NB4 (cell line): Measurements from ENCODE around the gene TANGO6.

Source experiments
- DNase-seq: peaks from one replicate; pipeline ENCODE4 v3.0.0; 2010; ENCODE audit warnings: low read depth
- H3K4me3 ChIP-seq: one replicate; pipeline ENCODE4 v1.5.1; 2011; ENCODE audit warnings: mild to moderate bottlenecking, low read depth, low read length, moderate library complexity
- MYC ChIP-seq: IDR thresholded peaks from 2 replicates; pipeline ENCODE4 v1.6.1; 2011; ENCODE audit warnings: low read depth, low read length
- POLR2A ChIP-seq: IDR thresholded peaks from 2 replicates; pipeline ENCODE4 v1.6.1; 2011; ENCODE audit warnings: mild to moderate bottlenecking; ENCODE audit not compliant: insufficient read length; ENCODE audit errors: extremely low read depth
- TF ChIP-seq, protein P1 (sequence below): IDR thresholded peaks from one replicate; pipeline ENCODE4 v1.5.1; 2012; ENCODE audit warnings: low read depth, low read length
- TF ChIP-seq, protein P2 (sequence below): IDR thresholded peaks from 2 replicates; pipeline ENCODE4 v1.6.1; 2011; ENCODE audit warnings: low read depth, low read length

Gene TANGO6

DNA sequence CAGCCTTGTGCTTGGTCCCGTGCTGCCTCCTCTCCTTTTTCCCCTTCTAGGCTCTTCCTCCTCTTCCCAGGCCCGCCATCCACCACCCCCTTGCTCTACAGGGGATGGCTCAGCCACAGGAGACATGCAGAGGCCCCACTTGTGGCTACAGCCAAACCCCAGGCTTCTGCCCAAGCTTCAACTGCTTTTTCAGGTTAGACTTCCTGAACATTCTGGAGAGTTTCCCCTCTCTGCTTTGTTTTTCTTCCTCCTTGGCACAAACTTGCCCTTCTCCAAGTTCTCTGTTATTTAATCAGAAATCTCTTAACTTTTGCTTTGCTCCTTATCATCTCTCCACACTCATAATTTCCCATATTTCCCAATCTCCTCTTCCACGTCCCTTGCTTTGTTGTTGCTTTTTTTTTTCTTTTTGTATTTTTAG lies 243.8 kb downstream of the TANGO6 start:
- DNase-seq, result peak; percentile 33
- TF ChIP-seq, protein P1, sequence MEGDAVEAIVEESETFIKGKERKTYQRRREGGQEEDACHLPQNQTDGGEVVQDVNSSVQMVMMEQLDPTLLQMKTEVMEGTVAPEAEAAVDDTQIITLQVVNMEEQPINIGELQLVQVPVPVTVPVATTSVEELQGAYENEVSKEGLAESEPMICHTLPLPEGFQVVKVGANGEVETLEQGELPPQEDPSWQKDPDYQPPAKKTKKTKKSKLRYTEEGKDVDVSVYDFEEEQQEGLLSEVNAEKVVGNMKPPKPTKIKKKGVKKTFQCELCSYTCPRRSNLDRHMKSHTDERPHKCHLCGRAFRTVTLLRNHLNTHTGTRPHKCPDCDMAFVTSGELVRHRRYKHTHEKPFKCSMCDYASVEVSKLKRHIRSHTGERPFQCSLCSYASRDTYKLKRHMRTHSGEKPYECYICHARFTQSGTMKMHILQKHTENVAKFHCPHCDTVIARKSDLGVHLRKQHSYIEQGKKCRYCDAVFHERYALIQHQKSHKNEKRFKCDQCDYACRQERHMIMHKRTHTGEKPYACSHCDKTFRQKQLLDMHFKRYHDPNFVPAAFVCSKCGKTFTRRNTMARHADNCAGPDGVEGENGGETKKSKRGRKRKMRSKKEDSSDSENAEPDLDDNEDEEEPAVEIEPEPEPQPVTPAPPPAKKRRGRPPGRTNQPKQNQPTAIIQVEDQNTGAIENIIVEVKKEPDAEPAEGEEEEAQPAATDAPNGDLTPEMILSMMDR, result no peak
- TF ChIP-seq POLR2A, result no peak
- TF ChIP-seq, protein P2, sequence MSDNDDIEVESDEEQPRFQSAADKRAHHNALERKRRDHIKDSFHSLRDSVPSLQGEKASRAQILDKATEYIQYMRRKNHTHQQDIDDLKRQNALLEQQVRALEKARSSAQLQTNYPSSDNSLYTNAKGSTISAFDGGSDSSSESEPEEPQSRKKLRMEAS, result no peak
- TF ChIP-seq MYC, result no peak
- H3K4me3 ChIP-seq, result no peak overlapping the region

DNA sequence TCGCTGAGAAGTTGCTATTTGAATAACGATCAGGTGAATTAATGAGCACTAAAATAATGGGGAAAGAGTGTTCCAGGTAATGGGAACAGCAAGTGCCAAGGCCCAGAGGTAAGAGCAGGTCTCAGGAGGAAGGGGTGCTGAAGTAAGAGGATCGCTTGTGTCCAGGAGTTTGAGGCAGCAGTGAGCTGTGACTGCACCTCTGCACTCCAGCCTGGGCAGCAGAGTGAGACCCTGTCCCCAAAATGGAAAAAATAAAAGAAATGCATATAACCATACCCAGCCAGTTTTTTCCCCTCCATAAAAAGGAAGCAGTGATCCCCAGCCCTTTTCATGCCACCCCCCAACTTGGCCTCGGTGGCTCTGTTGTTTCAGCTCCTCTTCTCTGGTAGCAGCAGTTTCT lies 245.4 kb downstream of the TANGO6 start:
- H3K4me3 ChIP-seq, result no peak overlapping the region
- no peak for DNase-seq
- TF ChIP-seq POLR2A (no peak), MYC (no peak)
- TF ChIP-seq, protein P1, result no peak
- TF ChIP-seq, protein P2, result no peak

DNA sequence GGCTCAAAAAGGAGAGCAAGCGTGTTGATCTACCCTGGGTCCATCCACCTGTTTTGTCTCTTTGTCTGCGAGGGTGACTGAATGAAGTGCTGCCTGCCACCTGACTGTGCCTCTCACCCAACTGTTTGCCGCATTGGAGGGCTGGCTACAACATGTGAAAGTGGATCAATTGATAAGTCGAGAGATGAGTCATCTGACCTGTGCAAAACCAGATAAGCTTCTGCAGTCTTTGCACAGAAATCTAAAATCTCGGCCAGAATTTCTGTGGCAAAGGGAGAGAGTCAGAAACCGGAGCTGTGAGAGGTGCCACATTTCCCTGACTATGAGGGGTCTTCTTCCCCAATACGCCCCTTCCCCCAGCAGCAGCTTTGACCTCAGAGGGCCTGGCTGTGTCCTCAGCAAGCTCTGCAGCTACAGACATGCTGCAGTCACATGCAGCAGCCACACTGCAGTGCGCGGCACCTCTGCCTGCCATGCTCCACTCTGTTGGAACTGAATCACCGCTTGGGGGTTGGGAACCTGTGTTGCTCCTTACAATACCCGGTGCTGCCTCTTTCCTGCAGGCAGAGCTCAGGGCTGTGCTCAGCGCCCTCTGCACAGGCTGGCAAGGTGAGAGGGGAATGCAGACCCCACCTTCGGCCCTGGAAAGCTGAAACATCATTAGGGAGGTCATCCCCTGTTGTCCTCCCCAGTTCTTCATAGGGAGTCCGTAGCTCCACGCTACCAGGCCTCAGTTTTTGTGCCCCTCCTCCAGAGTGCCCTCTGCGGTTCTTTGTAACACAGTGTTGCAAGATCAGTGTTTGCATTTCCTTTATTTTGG lies 246.0 kb downstream of the TANGO6 start:
- no peak for DNase-seq
- H3K4me3 ChIP-seq, result no peak overlapping the region
- TF ChIP-seq, protein P2, result no peak
- TF ChIP-seq, protein P1, result no peak
- TF ChIP-seq POLR2A (no peak), MYC (no peak)

DNA sequence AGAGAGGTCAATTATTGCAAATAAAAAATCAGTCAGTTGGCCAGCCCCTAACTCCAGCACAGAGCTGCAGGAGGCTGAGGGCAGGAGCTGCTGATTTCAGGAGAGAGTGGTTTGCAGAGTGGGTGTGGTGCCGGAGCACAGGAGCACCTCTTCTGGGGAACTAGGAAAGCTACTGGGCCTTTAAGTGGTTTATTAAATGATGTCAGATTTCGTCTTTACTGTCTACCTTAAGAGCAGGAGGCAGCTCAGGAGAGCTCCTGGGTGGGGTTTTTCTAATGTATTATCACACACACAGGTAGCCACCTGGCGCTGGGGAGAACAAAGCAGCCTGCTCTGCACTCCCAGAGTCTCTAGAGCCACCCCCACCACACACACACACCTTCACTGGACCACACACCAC lies 250.6 kb downstream of the TANGO6 start:
- no peak for DNase-seq
- TF ChIP-seq MYC (no peak), POLR2A (no peak)
- TF ChIP-seq, protein P1, result no peak
- no peak overlapping the region for H3K4me3 ChIP-seq

DNA sequence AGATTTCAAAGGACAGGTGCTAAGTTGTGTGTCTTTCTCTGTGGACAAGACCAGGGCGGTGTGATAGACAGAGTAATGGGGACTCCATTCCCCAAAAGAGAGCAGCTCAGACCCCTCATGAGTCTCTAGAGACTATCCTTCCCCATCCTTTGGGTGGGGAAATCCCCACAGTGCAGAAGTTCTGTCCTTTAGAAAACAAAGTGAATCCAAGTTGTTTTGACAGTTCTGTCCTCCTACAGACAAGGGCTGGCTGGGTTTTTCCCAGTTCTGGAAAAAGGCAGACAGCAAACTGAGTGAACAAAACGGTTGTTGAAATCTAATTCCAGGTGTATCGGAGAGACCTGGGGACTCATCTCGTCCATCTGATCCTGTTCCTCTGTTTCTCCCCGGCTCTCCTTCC lies 251.2 kb downstream of the TANGO6 start:
- no peak overlapping the region for H3K4me3 ChIP-seq
- no peak for DNase-seq
- no peak for TF ChIP-seq POLR2A
- TF ChIP-seq, protein P2, result no peak
- TF ChIP-seq MYC, result no peak
- TF ChIP-seq, protein P1, result no peak

DNA sequence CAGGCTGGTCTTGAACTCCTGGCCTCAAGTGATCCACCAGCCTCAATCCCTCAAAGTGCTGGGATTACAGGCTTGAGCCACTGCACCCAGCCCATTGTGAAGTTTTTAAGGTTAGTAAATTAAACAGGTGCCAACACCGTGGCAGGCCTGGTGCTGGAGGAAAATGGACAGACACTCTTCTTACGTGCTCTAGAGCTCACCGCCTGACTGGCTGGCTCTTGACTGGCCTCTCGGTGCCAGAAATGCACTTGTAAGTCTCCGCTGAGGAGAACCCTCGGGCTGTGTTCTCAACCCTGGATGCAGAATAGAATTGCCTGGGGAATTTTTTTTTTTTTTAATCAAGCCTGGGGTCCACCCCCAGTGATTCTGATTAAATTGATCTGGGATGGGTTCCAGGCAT lies 251.9 kb downstream of the TANGO6 start:
- no peak overlapping the region for H3K4me3 ChIP-seq
- TF ChIP-seq MYC (no peak), POLR2A (no peak)
- TF ChIP-seq, protein P2, result no peak
- TF ChIP-seq, protein P1, result no peak
- DNase-seq, result no peak
